CD4-positive, alpha-beta T cell (primary cell): Measurements from ENCODE around the gene DHX57. TPM values are rescaled to one million over a fixed set of nuclear protein-coding genes. Genes with fewer than 3 reads are reported as not detected.

Experiments used
- ATAC-seq: fragments of 200-7000 bp; cut with Tn5 transposase; one replicate; pipeline ENCODE4 v1.10.0; 2022; ENCODE audit warnings: mild to moderate bottlenecking; ENCODE audit not compliant: poor library complexity
- CTCF ChIA-PET: fragments of 350-600 bp; sonication (Branson Sonifier 250); formaldehyde crosslinking; loops from one replicate; lab custom pipeline; 2021; ENCODE audit warnings: antibody characterized with exemption, inconsistent platforms; lab: Charles Lee
- POLR2A ChIA-PET: fragments of 350-600 bp; sonication (Branson Sonifier 250); formaldehyde crosslinking; loops from one replicate; lab custom pipeline; 2021; ENCODE audit warnings: antibody characterized with exemption, inconsistent platforms; lab: Charles Lee
- DNase-seq, 14 experiments: peaks; one replicate each; pipeline ENCODE4 v3.0.0-alpha.2; 2013 to 2020; ENCODE audit warnings: mixed read lengths in 2 of 14
- H3K27ac ChIP-seq, 2 donors: one replicate each; pipeline versions ENCODE4 v1.5.1 to v1.7.0; 2013; ENCODE audit warnings: low read length in 2 of 2, low read depth in 1 of 2, mild to moderate bottlenecking in 1 of 2
- H3K27me3 ChIP-seq, 2 experiments: 1 replicate in 1 of 2; 2 replicates in 1 of 2; pipeline versions ENCODE4 v1.6.1 to v1.7.0; 2013; ENCODE audit warnings: low read length in 2 of 2, control low read depth in 1 of 2, mild to moderate bottlenecking in 1 of 2, moderate library complexity in 1 of 2; ENCODE audit not compliant: insufficient read depth in 2 of 2, control insufficient read depth in 1 of 2
- H3K36me3 ChIP-seq: one replicate; pipeline ENCODE4 v1.6.1; 2013; ENCODE audit warnings: low read length, control low read depth; ENCODE audit not compliant: insufficient read depth
- H3K4me1 ChIP-seq: one replicate; pipeline ENCODE4 v1.6.1; 2013; ENCODE audit warnings: low read length, control low read depth; ENCODE audit not compliant: insufficient read depth
- H3K4me3 ChIP-seq: one replicate; pipeline ENCODE4 v1.5.1; 2013; ENCODE audit warnings: mild to moderate bottlenecking, low read length, moderate library complexity
- H3K9me3 ChIP-seq, 2 experiments: 1 replicate in 1 of 2; 2 replicates in 1 of 2; pipeline versions ENCODE4 v1.6.1 to v1.7.0; 2013; ENCODE audit warnings: low read length in 2 of 2, mild to moderate bottlenecking in 2 of 2, control low read depth in 1 of 2, moderate library complexity in 1 of 2; ENCODE audit not compliant: control insufficient read depth in 1 of 2, insufficient read depth in 1 of 2
- H3K27ac Mint-ChIP-seq: one replicate; pipeline ENCODE4 v1.8.0; 2020; ENCODE audit warnings: mixed read lengths
- H3K27me3 Mint-ChIP-seq: one replicate; pipeline ENCODE4 v1.8.0; 2021; ENCODE audit warnings: mixed read lengths
- H3K36me3 Mint-ChIP-seq: one replicate; pipeline ENCODE4 v1.8.0; 2021; ENCODE audit warnings: low read depth, mixed read lengths
- H3K4me1 Mint-ChIP-seq: one replicate; pipeline ENCODE4 v1.8.0; 2021; ENCODE audit warnings: low read depth, mixed read lengths
- H3K4me3 Mint-ChIP-seq: one replicate; pipeline ENCODE4 v1.8.0; 2020; ENCODE audit warnings: mild to moderate bottlenecking, mixed read lengths
- H3K9me3 Mint-ChIP-seq: one replicate; pipeline ENCODE4 v1.8.0; 2020; ENCODE audit warnings: mixed read lengths
- CTCF ChIP-seq: fragments of 200-600 bp; IDR thresholded peaks from one replicate; pipeline ENCODE4 v1.8.0; 2022; ENCODE audit warnings: antibody characterized with exemption, mild to moderate bottlenecking
- intact Hi-C, 2 experiments: fragments of 100-400 bp; cut with DNase I in 1 of 2; cut with micrococcal nuclease in 1 of 2; formaldehyde crosslinking; loops; one replicate each; pipeline versions ENCODE4 v1.15.1 to v1.9.0; 2023 to 2025; cut with DNase I, micrococcal nuclease
- total RNA-seq, 174 experiments: library from RNA in 2 of 174; stranded (reverse) in 2 of 174; gene quantifications; one replicate each; pipeline ENCODE4 v1.2.3 and lab custom pipeline; 2021 to 2026

The DHX57 gene
- total RNA-seq, 2 experiments from 2014 or later = 13.9 to 14.1 TPM

GRCh38 chr2:38907743-38908562, 32.2 kb upstream of the DHX57 start:
- Mint-ChIP-seq H3K36me3 (no peaks in the 10 kb centered on the region), H3K4me3 (no peak overlapping the region), H3K27ac (no peak overlapping the region), H3K27me3 (no peaks in the 10 kb centered on the region), H3K4me1 (peaks cover 8% of the 10 kb centered on the region), H3K9me3 (no peaks in the 10 kb centered on the region)
- ATAC-seq (no peak), DNase-seq (no peak)
- CTCF ChIA-PET = no interaction called here
- no peak for TF ChIP-seq CTCF
- Histone ChIP-seq H3K9me3 (no peaks in the 10 kb centered on the region), H3K4me1 (no peaks in the 10 kb centered on the region), H3K27ac (no peak overlapping the region), H3K4me3 (no peak overlapping the region), H3K27me3 (no peaks in the 10 kb centered on the region), H3K36me3 (no peaks in the 10 kb centered on the region)
- POLR2A ChIA-PET = no interaction called here
- intact Hi-C loops = no loop called here

- POLR2A ChIA-PET = no interaction called here
- CTCF ChIA-PET = no interaction called here
- no peak for ATAC-seq
- intact Hi-C loops = no loop called here
- H3K4me1 ChIP-seq = no peaks in the 10 kb centered on the region
- no peak overlapping the region for H3K27ac ChIP-seq
- no peak overlapping the region for H3K4me3 Mint-ChIP-seq
- H3K9me3 Mint-ChIP-seq = no peaks in the 10 kb centered on the region
- DNase-seq = no peak
- H3K27me3 ChIP-seq = no peaks in the 10 kb centered on the region
- no peaks in the 10 kb centered on the region for H3K27me3 Mint-ChIP-seq
- no peak for TF ChIP-seq CTCF
- H3K27ac Mint-ChIP-seq = no peak overlapping the region
- no peaks in the 10 kb centered on the region for H3K36me3 Mint-ChIP-seq
- no peaks in the 10 kb centered on the region for H3K36me3 ChIP-seq
- H3K4me1 Mint-ChIP-seq = peaks cover 8% of the 10 kb centered on the region
- H3K4me3 ChIP-seq = no peak overlapping the region
- no peaks in the 10 kb centered on the region for H3K9me3 ChIP-seq
These were observed 31.5 kb upstream of the DHX57 start for GRCh38 chr2:38907242-38907641.

GRCh38 chr2:38905251-38905650, 29.5 kb upstream of the DHX57 start:
- POLR2A ChIA-PET = no interaction called here
- no peak overlapping the region for H3K27ac Mint-ChIP-seq
- H3K4me1 Mint-ChIP-seq = peaks cover 8% of the 10 kb centered on the region
- CTCF ChIA-PET = no interaction called here
- Histone ChIP-seq H3K27ac (no peak overlapping the region), H3K9me3 (no peaks in the 10 kb centered on the region), H3K4me1 (no peaks in the 10 kb centered on the region), H3K4me3 (no peak overlapping the region), H3K36me3 (no peaks in the 10 kb centered on the region), H3K27me3 (no peaks in the 10 kb centered on the region)
- no peaks in the 10 kb centered on the region for H3K36me3 Mint-ChIP-seq
- no peaks in the 10 kb centered on the region for H3K27me3 Mint-ChIP-seq
- DNase-seq (no peak), ATAC-seq (no peak)
- H3K9me3 Mint-ChIP-seq = no peaks in the 10 kb centered on the region
- intact Hi-C loops = no loop called here
- TF ChIP-seq CTCF = no peak
- H3K4me3 Mint-ChIP-seq = no peak overlapping the region
